ENCODE measurements around the gene PELI1. TPM values are rescaled to one million over a fixed set of nuclear protein-coding genes. Genes with fewer than 3 reads are reported as not detected.

Gene PELI1, protein sequence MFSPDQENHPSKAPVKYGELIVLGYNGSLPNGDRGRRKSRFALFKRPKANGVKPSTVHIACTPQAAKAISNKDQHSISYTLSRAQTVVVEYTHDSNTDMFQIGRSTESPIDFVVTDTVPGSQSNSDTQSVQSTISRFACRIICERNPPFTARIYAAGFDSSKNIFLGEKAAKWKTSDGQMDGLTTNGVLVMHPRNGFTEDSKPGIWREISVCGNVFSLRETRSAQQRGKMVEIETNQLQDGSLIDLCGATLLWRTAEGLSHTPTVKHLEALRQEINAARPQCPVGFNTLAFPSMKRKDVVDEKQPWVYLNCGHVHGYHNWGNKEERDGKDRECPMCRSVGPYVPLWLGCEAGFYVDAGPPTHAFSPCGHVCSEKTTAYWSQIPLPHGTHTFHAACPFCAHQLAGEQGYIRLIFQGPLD
- 21.6 and 25.1 TPM in 2 replicates for total RNA-seq

DNA sequence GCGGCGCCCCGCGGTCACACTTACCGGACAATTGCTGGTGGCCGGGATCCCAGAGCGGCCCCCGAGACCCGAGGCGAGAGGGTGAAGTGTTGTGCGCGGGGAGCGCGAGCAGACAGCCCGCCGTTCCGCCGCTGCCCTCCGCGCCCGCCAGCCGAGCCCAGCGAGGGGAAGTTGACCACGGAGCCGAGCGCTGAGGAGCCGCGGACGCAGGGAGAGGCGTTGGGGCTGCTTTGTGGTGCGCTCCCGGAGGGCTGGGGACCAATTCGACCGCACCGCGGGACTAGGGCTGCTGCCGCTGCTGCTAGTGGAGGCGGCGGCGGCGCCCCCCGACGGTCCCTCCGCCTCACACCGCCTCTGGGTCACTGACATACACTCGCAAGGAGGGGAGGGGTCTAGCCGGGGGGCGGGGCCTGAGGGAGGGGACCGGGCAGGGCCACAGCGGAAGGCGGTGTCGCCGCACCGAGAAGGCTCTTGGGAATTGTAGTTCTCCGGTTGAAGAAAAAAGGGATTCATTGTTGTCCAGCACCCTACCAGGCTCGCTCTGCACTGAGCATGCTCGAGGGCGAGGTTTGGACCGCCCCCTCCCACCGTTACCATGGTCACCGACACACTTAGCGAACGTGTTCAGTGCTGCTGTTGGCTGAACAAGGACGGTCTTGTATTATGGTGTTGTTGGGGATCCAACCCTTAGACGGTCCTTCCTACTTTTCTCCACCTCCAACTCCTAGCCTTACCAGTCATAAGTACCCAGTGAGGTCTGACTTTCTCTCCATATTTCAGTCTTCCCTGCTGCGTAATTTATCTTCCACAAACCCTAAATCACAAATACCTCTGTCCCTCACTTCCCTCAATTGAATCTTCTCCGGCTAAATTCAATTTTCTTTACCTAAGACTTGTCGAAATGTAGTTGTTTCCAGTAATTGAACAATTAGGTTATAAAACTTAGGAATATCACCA lies at the start of gene PELI1:
TSS of gene PELI1 (minus strand) at position 364 of the 957 bp plus-strand sequence. CDS start 36,110 bp downstream, outside the sequence.
- H3K4me3 Mint-ChIP-seq (ENCODE audit: low read depth): peak within 1 kb of the TSS; percentile 89
- H3K9me3 Mint-ChIP-seq: no peaks in the 10 kb centered on the region

DNA sequence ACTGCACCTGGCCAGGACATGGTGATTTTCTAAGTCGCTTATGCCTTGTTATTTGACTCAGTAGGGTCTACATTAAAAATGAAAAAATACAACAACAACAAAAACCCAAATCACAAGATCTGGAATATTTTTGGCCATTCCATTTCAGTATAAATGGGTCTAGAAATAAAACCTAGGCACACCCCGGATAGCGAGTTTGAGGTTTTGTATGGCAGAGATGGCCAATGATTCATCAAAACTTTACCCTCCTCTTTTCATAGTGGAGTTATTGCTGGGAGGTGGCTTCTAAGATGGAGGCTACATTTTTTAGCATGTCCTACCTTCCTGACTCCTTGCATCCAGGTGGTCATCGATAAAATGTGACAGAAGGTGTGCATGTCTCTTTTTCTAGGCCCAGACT lies 49.3 kb upstream of the PELI1 start:
- Mint-ChIP-seq H3K4me1 (ENCODE audit: low read depth) (peaks cover 14% of the 10 kb centered on the region), H3K36me3 (ENCODE audit: low read depth) (no peaks in the 10 kb centered on the region), H3K27ac (no peak overlapping the region), H3K27me3 (ENCODE audit: low read depth) (peaks cover 4% of the 10 kb centered on the region), H3K9me3 (no peaks in the 10 kb centered on the region), H3K4me3 (ENCODE audit: low read depth) (no peak overlapping the region)
- DNase-seq (ENCODE audit: low spot score): no peak
- intact Hi-C loops (cut with micrococcal nuclease): no loop called here

More for the DNA sequence above, at the start of gene PELI1:
- peaks cover 17% of the 10 kb centered on the region for H3K36me3 Mint-ChIP-seq (ENCODE audit: low read depth)
- no peaks in the 10 kb centered on the region for H3K27me3 Mint-ChIP-seq (ENCODE audit: low read depth)
- intact Hi-C loops (cut with micrococcal nuclease): loop anchor here (1.0 to 5.0 kb wide), 5 partner anchors 10 to 1083 kb away; partner anchors contain the start of genes ACTR2, AFTPH and UGP2
- peak; percentile 89 for DNase-seq (ENCODE audit: low spot score)
- peak within 1 kb of the TSS; percentile 91 for H3K27ac Mint-ChIP-seq
- peaks cover 23% of the 10 kb centered on the region for H3K4me1 Mint-ChIP-seq (ENCODE audit: low read depth)

DNA sequence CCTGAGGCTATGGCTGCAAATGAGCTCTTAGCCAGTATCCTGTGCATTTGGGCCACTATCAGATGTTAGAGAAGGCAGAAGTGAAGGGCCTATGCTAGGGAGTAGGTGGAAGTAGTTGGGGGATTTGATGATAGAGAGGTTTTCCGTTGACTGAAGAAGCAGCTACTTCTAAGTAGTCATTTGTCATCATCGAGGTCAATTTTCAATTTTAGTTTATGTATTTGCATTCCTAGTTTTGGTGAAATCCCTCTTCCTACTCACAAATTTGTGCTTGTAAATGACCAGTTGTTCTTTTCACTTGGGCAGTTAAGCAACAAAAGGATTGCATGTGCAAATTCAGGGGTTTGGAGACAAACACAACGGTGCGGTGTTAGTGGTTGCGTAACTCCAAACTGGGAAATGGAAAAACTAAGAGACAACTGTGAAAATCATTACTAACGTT lies 48.5 kb upstream of the PELI1 start:
- no peaks in the 10 kb centered on the region for H3K9me3 Mint-ChIP-seq
- no peak overlapping the region for H3K27ac Mint-ChIP-seq
- peaks cover 5% of the 10 kb centered on the region for H3K27me3 Mint-ChIP-seq (ENCODE audit: low read depth)
- intact Hi-C loops (cut with micrococcal nuclease): no loop called here
- no peak for DNase-seq (ENCODE audit: low spot score)
- no peaks in the 10 kb centered on the region for H3K36me3 Mint-ChIP-seq (ENCODE audit: low read depth)
- H3K4me3 Mint-ChIP-seq (ENCODE audit: low read depth): no peak overlapping the region
- H3K4me1 Mint-ChIP-seq (ENCODE audit: low read depth): peaks cover 14% of the 10 kb centered on the region

DNA sequence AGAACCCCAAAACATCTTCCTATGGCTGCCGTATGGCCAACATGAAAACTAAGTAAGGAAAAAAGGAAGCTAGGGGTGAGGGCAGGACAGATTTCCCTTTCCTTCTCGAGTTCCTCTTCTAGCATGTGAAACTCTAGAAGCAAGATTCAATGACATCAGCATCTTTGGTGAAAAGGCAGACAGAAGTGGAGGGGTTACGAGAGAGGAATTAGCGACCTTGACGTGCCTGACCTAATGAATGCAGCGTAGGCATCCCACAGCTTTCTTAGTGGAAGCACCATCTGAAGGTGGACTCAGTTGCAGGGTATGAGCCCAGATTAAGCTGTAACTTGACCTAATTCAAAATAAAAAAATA lies 47.9 kb upstream of the PELI1 start:
- Mint-ChIP-seq H3K27me3 (ENCODE audit: low read depth) (peaks cover 8% of the 10 kb centered on the region), H3K4me3 (ENCODE audit: low read depth) (no peak overlapping the region), H3K27ac (no peak overlapping the region), H3K4me1 (ENCODE audit: low read depth) (peaks cover 14% of the 10 kb centered on the region), H3K9me3 (no peaks in the 10 kb centered on the region), H3K36me3 (ENCODE audit: low read depth) (no peaks in the 10 kb centered on the region)
- no peak for DNase-seq (ENCODE audit: low spot score)
- intact Hi-C loops (cut with micrococcal nuclease): no loop called here

DNA sequence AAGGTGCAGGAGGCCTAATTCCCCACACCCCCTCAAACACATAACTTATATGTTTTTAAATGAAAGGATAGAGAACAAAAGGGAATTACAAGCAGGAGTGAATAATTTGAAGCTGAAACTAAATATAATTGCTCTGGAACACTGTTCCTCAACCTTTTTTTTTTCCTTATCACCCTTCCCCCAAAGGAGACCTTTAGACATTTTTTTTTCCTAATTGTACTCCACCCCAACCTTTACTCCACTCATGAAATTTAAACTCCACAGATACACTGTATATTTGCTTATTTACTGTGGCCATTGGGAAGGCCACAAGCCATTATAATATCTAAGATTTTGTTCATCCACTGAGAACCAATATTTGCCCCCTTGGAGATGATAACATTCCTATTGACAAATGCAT lies 45.4 kb upstream of the PELI1 start:
- Mint-ChIP-seq H3K27ac (no peak overlapping the region), H3K4me3 (ENCODE audit: low read depth) (no peak overlapping the region)
- intact Hi-C loops (cut with micrococcal nuclease): no loop called here

DNA sequence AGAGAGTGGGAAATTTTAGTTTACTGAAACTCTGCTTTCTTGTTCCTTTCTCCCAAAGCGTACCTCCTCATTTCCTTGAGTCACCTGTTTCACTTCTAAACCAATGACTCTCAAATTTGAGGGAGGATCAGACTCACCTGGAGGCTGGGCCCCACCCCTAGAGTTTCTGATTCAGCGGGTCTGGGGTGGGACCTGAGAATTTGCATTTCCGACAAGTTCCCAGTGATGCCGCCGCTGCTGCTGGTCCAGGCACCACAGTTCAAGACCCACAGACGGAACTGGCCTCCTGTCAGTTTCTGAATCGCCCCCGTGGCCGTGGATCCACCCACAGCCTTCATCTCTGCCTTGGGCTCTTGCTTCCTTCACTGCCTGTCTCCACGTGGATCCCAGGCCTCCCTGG lies 44.9 kb upstream of the PELI1 start:
- H3K36me3 Mint-ChIP-seq (ENCODE audit: low read depth): no peaks in the 10 kb centered on the region
- H3K4me1 Mint-ChIP-seq (ENCODE audit: low read depth): peaks cover 16% of the 10 kb centered on the region
- peaks cover 19% of the 10 kb centered on the region for H3K27me3 Mint-ChIP-seq (ENCODE audit: low read depth)
- intact Hi-C loops (cut with micrococcal nuclease): no loop called here
- no peaks in the 10 kb centered on the region for H3K9me3 Mint-ChIP-seq
- H3K4me3 Mint-ChIP-seq (ENCODE audit: low read depth): no peak overlapping the region
- no peak for DNase-seq (ENCODE audit: low spot score)
- no peak overlapping the region for H3K27ac Mint-ChIP-seq

More for the DNA sequence above, 45.4 kb upstream of the PELI1 start:
- Mint-ChIP-seq H3K36me3 (ENCODE audit: low read depth) (no peaks in the 10 kb centered on the region), H3K4me1 (ENCODE audit: low read depth) (peaks cover 16% of the 10 kb centered on the region), H3K9me3 (no peaks in the 10 kb centered on the region), H3K27me3 (ENCODE audit: low read depth) (peaks cover 17% of the 10 kb centered on the region)
- DNase-seq (ENCODE audit: low spot score): no peak

DNA sequence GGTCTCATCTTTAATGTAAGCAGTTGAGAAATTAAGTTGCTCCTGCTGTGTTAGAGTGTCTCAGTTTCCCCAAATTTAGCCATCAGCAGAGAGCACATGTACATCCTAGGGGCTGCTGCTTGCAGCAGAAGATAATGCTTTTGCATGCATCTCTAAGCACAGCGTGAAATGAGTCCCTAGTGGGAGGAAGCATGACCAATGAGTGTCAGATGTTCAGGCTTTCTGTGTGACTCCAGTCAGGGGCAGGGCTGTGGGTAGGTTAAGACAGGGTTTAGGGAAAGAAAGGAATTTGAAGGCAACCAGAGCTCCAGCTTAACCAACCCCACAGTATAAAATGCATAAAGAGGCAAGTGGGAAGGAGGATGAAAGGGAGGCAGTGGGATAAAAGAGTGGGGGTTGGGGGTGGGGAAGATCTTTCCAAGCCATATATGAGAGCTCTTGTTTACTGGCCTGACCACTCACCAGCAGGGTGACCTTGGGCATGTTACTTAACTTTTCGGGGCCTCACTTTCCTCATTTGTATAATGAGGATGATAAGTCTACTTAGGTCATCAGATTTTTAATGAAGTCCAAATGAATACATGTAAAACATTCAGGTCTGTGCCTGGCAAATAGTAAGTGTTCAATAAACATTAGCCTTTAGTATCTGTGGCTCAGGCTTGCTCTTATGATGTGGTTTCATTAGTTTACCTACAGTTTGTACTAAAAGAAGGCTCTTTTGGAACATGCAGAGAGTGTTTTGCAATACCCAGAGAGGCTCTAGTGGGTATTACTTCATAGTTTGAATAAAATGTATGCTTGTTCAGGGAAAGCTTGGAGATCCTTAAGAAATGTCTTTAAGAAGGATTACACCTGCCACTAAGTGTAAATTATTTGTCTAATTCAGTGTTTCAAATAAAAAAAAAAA lies 42.7 kb upstream of the PELI1 start:
- DNase-seq (ENCODE audit: low spot score): no peak
- intact Hi-C loops (cut with micrococcal nuclease): no loop called here
- Mint-ChIP-seq H3K4me1 (ENCODE audit: low read depth) (peaks cover 6% of the 10 kb centered on the region), H3K4me3 (ENCODE audit: low read depth) (no peak overlapping the region), H3K27me3 (ENCODE audit: low read depth) (peaks cover 24% of the 10 kb centered on the region), H3K36me3 (ENCODE audit: low read depth) (no peaks in the 10 kb centered on the region), H3K27ac (no peak overlapping the region), H3K9me3 (no peaks in the 10 kb centered on the region)

DNA sequence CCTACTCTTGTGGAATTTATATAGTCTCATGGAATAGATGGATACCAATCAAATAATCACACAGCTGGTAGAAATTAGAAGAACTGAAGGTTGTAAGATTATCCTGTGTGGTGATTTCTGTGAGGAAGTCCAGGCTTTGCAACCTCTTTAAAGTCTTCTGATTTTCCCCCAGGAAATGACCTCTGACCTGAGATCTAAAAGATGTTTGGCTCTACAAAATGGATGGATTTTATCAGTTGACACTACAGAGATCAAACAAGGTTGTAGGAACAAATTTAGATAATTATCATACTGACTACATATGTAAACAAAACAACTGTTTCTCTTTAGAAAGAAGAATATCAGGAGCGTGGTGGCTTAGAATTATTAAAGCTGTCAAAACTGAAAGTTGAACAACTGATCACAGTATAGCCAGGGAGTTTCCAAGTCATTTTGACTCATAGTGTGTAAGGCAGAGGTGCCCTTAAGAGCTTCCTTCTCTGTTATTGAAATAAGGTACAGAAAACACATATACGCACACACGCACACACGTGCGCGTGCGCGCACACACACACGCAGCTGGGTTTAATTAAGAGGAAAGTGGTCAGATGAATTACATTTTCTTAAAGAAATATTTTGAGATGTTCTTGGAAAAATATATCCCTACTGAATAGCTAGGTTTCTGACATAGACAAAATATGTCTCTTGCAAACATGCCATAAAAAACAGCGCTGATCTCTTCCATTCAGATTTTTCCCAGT lies 35.5 kb upstream of the PELI1 start:
- H3K36me3 Mint-ChIP-seq (ENCODE audit: low read depth): no peaks in the 10 kb centered on the region
- no peak for DNase-seq (ENCODE audit: low spot score)
- H3K9me3 Mint-ChIP-seq: no peaks in the 10 kb centered on the region
- no peak overlapping the region for H3K4me3 Mint-ChIP-seq (ENCODE audit: low read depth)
- H3K27me3 Mint-ChIP-seq (ENCODE audit: low read depth): peaks cover 13% of the 10 kb centered on the region
- intact Hi-C loops (cut with micrococcal nuclease): loop anchor here (2.0 kb wide), 1 partner anchor 25 kb away; no protein-coding TSS in a partner anchor
- H3K27ac Mint-ChIP-seq: no peak overlapping the region
- peaks cover 16% of the 10 kb centered on the region for H3K4me1 Mint-ChIP-seq (ENCODE audit: low read depth)

DNA sequence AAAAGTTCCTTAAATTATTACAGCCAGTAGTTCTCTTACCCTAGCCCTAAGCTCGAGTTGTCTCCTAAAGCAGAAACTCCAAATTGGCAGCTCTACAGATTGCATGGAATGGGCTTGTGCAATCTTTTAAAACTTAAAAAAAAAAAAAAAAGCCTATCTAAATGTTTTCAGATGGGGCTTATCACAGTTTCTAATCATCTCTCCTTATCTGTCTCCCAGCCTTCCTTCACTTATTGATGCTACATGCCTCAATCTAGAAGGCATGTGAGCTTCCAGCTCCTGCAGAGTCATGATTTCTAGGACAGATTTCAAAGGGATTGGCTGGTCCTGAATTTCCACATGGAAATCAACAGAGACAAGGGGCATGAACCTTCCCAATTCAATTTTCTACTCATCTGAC lies 33.1 kb upstream of the PELI1 start:
- Mint-ChIP-seq H3K27me3 (ENCODE audit: low read depth) (peaks cover 11% of the 10 kb centered on the region), H3K27ac (no peak overlapping the region), H3K36me3 (ENCODE audit: low read depth) (no peaks in the 10 kb centered on the region), H3K9me3 (no peaks in the 10 kb centered on the region), H3K4me3 (ENCODE audit: low read depth) (no peak overlapping the region), H3K4me1 (ENCODE audit: low read depth) (peaks cover 19% of the 10 kb centered on the region)
- intact Hi-C loops (cut with micrococcal nuclease): no loop called here
- no peak for DNase-seq (ENCODE audit: low spot score)

DNA sequence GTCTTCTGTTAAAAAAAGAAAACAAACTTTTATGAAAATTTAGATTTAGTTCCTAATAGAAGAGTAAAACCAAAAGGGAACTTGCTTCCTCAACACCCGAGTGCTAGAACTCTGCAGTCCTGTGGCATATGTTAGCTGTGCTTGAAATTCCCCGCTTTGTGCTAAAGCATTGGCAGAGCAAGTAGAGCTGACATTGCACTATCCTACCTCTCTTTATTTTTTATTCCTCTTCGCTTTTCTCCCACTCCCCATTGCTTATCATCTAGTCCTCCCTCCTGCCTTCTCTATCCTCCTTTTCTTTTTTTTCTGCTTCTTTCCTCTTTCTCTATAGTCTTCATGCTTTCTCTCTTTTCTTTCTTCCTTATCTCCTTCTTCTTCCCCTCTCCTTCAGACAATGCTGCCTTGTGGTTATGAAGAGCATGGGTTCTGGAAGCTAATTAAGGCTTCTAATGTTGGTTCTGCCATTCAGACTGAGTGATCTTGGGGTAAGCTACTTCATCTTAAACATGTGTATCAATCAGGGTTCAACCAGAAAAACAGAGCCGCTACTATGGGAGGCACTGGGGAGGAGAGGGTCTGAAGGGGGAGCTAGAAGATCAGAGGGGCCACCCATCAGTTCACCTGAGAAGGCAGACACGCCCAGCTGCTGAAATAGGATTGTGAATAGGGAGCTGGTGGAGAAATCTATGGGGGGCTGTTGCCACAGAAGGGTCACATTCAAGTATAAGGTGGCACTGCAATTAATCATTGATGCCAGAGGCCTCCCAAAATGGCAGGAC lies 31.4 kb upstream of the PELI1 start:
- Mint-ChIP-seq H3K27me3 (ENCODE audit: low read depth) (peaks cover 11% of the 10 kb centered on the region), H3K4me3 (ENCODE audit: low read depth) (no peak overlapping the region), H3K4me1 (ENCODE audit: low read depth) (peaks cover 15% of the 10 kb centered on the region), H3K36me3 (ENCODE audit: low read depth) (no peaks in the 10 kb centered on the region), H3K27ac (no peak overlapping the region), H3K9me3 (no peaks in the 10 kb centered on the region)
- no peak for DNase-seq (ENCODE audit: low spot score)
- intact Hi-C loops (cut with micrococcal nuclease): no loop called here

Data from activated T-helper 2 cell treated with anti-CD3 and anti-CD28 coated beads, Interferon-gamma antibody, Interleukin-2, Interleukin-4, amounts not matched to agents 10 μg/mL and 5 μg/mL and 100 μg/mL, durations not matched to agents 14 hours and 24 hours and 36 hours (primary cell).